ENCODE data around the gene CALCOCO2.

CALCOCO2 gene

DNA sequence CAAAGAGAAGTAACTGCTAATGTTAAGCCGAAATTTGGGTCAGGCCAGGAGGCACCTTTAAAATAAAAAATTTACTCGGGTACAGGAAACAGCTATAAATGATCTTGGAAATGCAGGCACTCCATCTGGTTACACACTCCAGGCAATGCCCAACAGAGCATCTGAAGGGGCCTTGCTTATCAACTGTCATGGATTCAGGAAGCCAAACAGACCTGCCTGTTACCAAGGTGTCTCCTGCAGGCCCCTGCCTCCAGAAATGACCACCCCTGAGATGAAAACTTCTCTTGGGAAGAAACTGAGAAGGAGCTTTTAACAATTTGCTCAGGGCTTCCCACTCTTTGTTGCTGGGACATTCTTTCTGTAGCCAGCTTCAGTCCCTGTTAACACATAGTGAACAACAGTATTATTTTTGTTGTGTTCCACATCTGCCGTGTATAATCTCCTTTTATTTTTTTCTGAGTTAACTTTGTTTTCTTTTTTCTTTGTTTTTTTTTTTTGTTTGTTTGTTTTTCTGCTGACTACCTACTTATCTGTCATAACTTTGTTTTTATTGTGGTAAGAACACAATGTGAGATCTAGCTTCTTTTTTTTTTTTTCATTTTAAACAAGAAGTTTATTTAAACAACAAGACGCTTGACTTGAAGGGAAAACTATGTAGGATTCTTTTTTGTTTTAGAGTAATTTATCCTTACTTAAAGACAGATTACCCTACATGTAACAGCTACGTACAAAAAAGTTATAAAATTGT, 43.0 kb downstream of the CALCOCO2 start:
- DNase-seq = no peak

DNA sequence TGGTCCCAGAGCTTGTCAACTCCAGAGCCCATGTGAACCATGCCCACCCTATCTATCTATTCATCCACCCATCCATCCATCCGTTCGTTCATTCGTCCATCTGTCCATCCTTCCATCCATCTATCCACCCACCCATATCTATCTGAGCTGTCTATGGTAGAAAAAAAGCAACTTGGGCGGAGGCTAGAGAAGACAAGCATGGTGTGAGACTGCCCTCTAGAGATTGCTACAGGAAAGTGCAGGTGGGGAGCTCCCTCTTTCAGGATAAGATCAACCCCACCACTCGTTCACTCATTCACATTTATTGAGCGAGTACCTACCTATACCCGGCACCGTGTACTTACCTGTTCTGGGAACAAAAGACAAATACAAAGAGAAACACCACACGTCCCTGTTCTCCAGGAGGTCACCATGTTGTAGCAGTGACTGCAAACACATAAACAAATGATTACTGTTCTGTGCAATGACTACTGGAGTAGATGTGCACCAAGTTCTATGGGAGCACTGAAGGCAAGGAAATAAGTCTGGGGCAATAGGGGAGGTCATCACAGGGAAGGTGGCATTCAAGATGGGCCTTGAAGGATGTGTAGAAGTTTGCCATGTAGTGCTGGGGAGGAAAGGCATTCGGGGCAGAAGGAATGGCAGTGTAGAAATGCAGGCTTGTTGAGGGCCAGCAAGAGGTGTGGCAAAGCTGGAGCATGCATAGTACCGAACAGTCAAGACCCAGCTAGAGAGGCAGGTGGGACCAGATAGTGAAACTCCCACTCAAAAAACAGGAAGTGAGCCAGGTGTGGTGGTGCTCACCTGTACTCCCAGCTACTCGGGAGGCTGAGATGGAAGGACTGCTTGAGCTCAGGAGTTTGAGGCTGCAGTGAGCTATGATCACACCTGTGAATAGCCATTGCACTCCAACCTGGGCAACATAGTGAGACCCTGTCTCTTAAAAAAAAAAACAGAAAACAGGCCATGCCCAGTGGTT, 48.4 kb downstream of the CALCOCO2 start:
- peak; percentile 27 for DNase-seq

DNA sequence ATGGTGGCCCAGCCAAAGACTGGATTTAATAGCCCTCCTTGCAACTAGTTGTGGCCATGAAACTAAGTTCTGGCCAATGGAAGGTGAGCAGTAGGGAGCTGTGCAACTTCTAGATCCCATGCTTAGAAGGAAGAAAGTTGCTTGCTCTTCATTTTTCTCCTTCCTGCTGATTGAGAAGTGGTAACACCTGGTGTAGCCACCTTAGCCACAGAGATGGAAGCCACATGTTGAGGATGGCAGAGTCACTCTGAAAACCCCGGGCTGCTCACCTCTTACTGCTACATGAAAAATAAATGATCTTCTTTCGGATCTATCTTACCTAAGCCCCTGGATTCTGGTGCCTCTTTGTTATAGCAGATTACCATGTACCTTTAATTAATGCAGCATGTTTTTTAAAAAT, 51.4 kb downstream of the CALCOCO2 start:
- DNase-seq = no peak

DNA sequence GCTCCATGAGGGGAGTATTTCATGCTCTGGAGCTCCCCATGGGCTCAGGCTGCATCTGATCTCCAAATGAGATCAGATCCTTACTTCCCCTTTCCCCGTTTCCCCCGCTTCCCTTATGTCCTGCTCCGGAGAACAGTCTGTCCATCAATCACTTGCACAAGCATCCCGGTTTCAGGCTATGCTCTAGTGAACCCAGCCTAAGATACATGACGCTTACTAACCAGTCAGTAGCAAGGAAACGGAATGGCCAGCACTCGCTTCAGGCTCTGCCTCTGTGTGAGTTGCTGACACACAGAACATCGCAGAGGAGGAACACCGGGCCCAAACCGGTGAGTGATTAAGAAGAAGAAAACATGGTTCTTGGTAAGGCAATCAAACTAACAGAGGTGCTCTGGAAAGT, 52.3 kb downstream of the CALCOCO2 start:
- DNase-seq = no peak

DNA sequence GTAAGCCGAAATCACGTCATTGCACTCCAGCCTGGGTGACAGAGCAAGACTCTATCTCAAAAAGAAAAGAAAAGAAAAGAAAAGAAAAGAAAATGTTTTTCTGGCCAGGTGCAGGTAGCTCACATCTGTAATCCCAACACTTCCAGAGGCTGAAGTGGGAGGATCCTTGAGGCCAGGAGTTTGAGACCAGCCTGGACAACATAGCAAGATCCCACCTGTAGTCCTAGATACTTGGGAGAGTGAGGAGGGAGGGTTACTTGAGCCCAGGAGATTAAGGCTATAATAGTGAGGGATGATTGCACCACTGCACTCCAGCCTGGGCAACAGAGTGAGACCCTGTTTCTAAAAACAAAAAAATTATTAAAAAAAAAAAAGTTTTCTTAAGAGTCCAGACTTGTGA, 59.3 kb downstream of the CALCOCO2 start:
- no peak for DNase-seq

DNA sequence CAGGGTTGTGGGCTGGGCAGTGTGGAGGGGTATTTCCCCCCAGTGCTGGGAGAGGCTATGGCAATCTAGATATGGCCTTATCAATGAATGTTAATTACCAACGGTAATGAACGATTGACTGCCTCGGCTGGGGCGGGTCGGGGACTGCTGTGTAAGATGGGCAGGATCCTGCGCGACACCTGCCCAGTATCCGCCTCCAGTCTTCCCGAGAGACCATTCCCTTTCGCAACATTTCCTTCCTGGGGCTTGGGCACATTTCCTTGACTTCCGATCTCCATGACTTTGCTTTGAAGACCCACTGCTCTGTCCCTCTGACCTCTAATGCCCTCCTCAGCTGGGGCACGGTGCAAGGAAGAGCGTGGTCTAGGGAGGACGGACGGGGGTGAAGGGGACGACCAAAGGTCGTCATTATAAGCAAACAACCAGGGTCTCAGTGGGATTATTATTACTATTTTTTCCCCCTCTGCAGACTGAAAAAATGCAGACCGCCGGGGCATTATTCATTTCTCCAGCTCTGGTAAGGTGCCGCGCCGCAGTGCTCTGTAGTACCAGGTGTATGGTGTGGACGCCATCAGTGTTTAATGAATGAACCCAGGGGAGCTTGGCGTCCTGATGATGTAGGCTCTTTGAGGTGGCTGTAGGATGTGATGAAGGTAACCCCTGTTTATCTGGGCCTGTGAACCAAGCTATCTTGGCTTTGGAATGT, 62.3 kb downstream of the CALCOCO2 start:
- DNase-seq = no peak

DNA sequence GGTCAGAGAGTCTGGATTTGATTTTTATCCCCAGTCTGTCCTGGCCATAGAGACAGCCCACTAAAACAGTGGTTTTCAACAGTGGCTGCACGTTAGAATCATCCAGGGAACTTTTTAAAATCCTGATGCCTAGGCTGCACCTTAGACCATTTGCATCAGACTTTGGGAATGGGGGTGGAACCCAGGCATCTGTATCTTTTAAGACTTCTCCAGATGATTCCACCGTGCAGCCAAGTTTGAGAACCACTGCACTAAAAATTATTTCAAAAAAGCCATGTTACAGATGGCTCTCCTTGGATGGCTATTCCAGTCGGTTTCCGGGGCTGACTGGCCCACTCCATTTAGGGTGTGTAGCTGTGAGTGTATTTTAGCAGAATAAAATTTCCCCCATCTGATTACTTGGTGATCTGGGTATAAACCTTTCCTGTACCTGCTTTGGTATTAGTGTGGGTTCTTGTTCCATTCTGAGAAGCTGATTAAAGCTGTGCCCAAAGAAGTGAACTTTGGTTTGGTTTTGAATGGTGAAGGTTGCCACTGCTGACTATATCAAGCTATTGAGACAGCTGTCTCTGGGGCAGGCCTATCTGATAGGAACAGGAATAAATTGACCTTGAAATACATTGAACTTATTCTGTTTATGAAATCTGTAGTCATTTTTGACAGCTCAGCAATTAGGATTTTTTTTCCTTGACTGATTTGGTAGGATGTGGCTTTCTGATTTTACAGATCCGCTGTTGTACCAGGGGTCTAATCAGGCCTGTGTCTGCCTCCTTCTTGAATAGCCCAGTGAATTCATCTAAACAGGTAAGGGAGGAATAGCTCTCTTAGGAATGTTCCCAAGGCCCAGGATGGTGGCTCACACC, 63.0 kb downstream of the CALCOCO2 start:
- no peak for DNase-seq

DNA sequence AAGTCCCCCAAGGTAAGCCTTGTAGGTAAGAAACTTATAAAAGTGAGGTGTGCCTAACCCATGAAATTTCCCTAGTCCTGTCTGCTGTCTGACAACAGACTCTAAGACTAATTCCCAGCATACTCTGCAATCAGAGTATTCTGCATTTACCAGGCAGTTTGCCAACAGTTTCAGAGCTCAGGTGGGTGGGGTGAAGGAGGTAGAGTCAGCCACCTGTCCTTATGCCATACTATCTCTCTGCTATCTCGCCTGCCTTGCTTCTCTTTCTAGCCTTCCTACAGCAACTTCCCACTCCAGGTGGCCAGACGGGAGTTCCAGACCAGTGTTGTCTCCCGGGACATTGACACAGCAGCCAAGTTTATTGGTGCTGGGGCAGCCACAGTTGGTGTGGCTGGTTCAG, 64.1 kb downstream of the CALCOCO2 start:
- DNase-seq = no peak

DNA sequence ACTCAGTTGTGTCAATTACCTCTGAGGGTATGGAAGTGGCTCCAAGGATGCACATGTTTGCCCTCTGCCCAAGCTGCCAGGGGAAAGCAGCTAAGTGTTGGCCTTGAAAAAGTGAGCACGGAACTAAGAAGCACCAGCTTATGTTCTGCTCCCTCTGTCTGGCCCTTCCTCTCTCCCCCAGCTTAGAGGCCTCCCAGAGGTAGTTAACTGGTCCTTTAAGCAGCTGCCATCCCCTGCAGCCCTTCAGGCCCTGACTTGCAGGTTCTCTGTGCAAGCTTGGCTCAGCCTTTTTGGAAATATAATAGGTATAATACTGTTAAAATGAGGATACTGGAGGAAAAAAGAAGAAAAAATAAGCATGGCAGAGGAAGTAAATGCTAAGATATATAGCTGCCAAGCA, 70.4 kb downstream of the CALCOCO2 start:
- no peak for DNase-seq

DNA sequence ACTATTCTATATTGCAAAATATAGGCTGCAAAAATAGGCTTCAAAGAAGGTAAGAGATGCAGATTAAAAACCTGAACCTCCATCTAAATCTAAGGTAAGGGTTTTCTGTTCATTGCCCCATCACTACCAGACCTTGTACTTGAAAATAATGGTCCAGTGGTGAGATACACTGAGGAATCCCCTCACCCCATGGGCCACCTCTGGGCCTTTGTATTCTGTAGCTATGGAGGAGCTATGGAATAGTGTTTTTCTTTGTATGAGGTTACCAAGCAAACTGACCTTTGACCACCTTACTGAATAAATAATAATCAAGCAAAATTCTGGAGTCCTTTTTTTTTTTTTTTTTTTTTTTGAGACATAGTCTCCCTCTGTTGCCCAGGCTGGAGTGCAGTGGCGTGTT, 72.6 kb downstream of the CALCOCO2 start:
- DNase-seq = no peak

DNA sequence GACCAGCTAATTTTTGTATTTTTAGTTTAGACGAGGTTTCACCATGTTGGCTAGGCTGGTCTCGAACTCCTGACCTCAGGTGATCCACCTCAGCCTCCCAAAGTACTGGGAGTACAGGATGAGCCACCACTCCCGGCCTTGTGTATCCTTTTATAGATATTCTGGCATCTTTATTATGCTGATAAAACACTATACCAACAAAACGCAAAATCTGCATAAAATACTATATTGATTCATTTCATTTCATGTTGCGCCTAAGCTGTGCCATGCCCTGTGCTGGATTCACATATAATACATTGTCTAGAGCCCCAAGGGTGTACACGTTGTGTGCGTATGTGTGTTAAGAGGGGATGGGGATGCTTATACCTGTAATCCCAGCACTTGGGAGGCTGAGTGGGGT, 73.6 kb downstream of the CALCOCO2 start:
- DNase-seq = no peak

DNA sequence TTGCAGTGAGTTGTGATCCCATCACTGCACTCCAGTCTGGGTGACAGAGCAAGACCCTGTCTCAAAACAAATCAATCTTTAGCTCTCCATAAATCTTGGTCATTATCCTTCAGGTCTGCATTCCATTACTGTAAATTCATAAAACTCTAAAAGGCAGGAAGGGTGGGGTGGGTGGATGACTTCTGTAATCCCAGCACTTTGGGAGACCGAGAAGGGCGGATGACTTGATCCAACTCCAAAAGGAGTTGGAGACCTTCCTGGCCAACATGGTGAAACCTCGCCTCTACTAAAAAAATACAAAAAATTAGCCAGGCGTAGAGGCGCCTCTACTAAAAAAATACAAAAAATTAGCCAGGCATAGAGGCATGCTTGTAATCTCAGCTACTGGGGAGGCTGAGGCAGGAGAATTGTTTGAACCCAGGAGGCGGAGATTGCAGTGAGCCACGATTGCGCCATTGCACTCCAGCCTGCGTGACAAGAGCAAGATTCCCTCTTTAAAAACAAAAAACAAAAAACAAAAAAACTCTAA, 75.2 kb downstream of the CALCOCO2 start:
- no peak for DNase-seq

DNA sequence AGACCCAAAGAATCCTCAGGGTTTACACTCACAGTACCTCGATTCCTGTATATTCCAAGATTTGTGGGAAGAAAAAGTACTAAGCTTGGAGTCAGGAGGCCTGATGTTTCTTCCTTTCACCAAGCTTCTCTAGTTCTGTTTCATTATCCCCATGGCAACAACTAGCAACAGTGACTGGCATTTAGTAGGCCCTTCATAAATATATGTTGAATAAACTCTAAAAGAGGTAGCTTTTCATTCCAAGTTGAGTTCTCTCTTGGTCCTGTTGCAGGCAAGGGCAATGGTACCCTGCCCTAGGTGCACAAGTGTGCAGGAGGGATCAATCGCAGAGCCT, 76.8 kb downstream of the CALCOCO2 start:
- no peak for DNase-seq

DNA sequence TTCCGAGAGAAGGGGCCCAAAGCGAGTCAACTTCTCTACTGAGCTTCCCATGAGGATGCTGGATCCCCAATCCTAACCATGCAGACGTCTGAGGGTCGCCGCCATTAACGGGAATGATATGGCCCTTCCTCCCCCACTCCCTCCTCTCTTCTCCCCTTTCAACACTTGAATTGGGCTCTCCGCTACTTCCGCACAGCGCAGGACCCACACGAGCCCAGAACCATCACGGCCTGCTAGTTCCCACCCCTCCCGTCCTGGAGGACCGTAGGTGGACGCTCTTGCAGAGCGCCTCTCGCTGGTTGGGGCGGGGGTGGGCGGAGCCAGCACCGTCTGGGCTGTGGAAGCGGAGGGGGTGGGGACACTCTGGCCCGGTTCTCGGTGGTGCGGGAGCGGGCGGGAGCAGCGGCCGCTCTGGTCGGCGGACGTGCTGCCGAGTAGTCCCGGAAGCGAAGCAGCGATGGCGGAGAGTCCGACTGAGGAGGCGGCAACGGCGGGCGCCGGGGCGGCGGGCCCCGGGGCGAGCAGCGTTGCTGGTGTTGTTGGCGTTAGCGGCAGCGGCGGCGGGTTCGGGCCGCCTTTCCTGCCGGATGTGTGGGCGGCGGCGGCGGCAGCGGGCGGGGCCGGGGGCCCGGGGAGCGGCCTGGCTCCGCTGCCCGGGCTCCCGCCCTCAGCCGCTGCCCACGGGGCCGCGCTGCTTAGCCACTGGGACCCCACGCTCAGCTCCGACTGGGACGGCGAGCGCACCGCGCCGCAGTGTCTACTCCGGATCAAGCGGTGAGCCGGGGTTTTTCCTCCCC, 77.4 kb downstream of the CALCOCO2 start, which contains the start of gene UBE2Z:
Gene UBE2Z (plus strand): TSS at position 361 of the 797 bp plus-strand sequence. CDS start 97 bp downstream, at position 458.
- peak; percentile 84 for DNase-seq

DNA sequence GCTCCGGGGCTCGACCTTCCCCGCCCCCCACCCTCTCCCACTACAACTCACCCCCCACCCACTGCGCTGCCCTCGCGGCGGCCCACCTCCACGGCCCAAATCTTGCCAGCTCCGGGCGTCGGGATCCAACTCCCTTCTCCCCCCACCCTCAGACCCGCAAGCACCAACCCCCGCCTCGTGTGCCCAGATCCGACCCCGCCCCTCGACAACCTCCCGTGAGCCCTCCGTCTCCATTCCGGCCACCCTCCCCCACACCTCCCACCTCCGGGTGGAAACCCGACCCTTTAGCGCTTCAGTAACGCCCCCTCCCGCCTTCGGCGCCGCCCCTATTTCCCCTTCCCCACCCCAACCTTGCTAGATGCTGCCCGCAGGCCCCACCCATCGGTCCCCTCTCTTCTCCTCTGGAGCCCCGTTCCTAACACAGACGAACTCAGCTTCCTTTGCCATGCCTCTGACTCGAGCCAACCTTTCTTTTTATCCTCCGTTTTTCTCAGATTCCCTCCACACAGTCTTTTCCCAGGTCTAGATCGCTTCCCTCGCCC, 78.1 kb downstream of the CALCOCO2 start:
- peak; percentile 73 for DNase-seq

DNA sequence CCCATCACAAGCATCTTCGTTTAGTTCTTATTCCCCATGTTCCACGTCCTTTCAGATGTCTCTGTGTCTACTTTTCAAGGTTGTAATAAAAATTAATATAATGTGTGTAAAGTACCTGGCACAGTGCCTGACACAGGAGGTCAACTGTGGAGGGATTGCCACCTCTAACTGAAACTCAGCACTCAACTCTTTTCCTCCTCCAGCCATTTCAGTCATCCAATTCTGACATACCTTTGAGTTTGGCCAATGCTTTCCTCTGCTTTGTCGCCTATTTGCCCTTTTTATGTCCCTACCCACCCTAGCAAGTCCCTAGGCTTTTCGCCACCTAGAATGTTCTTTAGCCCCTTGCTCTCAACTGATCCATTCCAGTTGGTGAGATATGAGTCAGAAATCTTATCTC, 78.9 kb downstream of the CALCOCO2 start:
- no peak for DNase-seq

DNA sequence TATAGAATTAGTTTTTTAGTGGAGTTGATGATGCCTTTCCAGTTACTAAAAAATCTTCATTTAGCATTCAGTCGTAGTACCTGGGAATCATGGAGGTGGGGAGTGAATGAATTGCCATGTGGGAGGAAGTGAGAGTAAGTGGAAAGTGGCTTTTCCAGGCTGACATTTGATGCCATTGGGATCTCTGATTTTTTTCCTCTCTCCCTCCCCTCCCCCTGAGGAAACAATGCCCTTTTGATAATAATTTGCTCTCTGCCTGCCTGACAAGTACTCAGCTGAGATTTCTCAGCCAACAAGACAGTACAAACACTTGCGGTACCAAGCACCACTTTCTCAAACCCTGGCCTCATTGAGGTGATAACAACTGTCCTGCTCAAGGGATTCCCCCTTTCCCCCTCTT, 79.5 kb downstream of the CALCOCO2 start:
- no peak for DNase-seq

DNA sequence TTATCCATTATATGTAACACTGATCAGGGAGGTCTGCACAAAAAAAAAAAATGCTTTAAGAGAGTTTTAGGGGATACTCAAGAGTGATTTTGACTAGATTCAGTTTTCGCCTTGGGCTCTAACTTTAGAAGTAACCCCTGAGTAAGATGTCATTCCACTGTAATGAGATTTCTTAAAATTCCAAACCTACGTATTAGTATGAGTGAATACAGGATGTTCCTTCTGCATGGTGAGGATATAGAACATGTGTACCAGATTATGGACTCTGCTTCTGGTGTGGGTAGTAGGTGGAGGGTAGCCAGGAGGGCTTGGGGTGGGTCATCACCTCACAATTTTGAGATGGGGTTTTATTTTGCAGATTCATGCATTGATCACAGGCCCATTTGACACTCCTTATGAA, 81.6 kb downstream of the CALCOCO2 start:
- no peak for DNase-seq
